SK-N-SH (cell line): Measurements from ENCODE around the gene LGSN.

Experiments used
- POLR2AphosphoS5 ChIP-seq: IDR thresholded peaks from 2 replicates; pipeline ENCODE4 v1.6.1; 2012; ENCODE audit warnings: low read depth, low read length
- REST ChIP-seq: IDR thresholded peaks from 2 replicates; pipeline ENCODE4 v1.6.1; 2012; ENCODE audit warnings: mild to moderate bottlenecking, low read depth, low read length, moderate library complexity
- SMC3 ChIP-seq: IDR thresholded peaks from 2 replicates; pipeline ENCODE4 v1.6.1; 2012; ENCODE audit warnings: low read depth, low read length, improper control_type of control experiment

GRCh38 chr6:63267046-63267445 lies 52.7 kb downstream of the LGSN start:
- no peak for TF ChIP-seq POLR2AphosphoS5
- TF ChIP-seq REST = no peak
- TF ChIP-seq SMC3 = no peak
